ENCODE data around the gene CCL26. TPM values are rescaled to one million over a fixed set of nuclear protein-coding genes. Genes with fewer than 3 reads are reported as not detected.

CCL26 gene
- polyA plus RNA-seq (ENCODE audit: insufficient read depth in 1 of 5, insufficient read length in 5 of 5, low replicate concordance in 1 of 5), result under 1 TPM in 3 of 5 donors, not detected in 2; 0.21 to 0.73 (median 0.59) TPM
- long read RNA-seq, donor 1, result 0 reads
- long read RNA-seq, donor 2, result 0 reads
- long read RNA-seq, donor 3, result 0 reads
- long read RNA-seq, donor 4, result 0 reads
- long read RNA-seq, donor 5, partial matches to known transcripts, result 0 of 2 reads
- long read RNA-seq, donor 5, other reads (novel, unspliced or antisense), result 0 of 2 reads
- long read RNA-seq, donor 6, partial matches to known transcripts, result 0 of 1 reads
- long read RNA-seq, donor 6, other reads (novel, unspliced or antisense), result 0 of 1 reads
- long read RNA-seq, donor 7, partial matches to known transcripts, result 0 of 1 reads
- long read RNA-seq, donor 7, other reads (novel, unspliced or antisense), result 0 of 1 reads
- long read RNA-seq, donor 8, result 0 reads

- no peak for DNase-seq
Measured at GRCh38 chr7:75772081-75773077, at the start of gene CCL26. Gene CCL26 (minus strand): TSS chr7:75772211. CDS start chr7:75772176, 35 bp downstream.

- DNase-seq, result no peak
Measured at GRCh38 chr7:75820688-75821087, 48.7 kb upstream of the CCL26 start.

- no peak for DNase-seq
Measured at GRCh38 chr7:75819711-75820110, 47.7 kb upstream of the CCL26 start.

- DNase-seq, result no peak
Measured at GRCh38 chr7:75818472-75818871, 46.5 kb upstream of the CCL26 start.

GRCh38 chr7:75817116-75817515 is 45.1 kb upstream of the CCL26 start:
- DNase-seq, result no peak

GRCh38 chr7:75815418-75816064 is 43.5 kb upstream of the CCL26 start:
- DNase-seq, result no peak

GRCh38 chr7:75814407-75814947 is 42.5 kb upstream of the CCL26 start:
- no peak for DNase-seq

GRCh38 chr7:75813781-75814236 is 41.8 kb upstream of the CCL26 start, which contains the start of gene CCL24:
Gene CCL24 (minus strand): TSS chr7:75813806. CDS start chr7:75813715, 91 bp downstream.
- DNase-seq, result no peak

- no peak for DNase-seq
Measured at GRCh38 chr7:75813084-75813483, 41.1 kb upstream of the CCL26 start.

- DNase-seq, result no peak
Measured at GRCh38 chr7:75811894-75812678, 40.1 kb upstream of the CCL26 start.

- DNase-seq, result no peak
Measured at GRCh38 chr7:75809396-75809795, 37.4 kb upstream of the CCL26 start.

- DNase-seq, result no peak
Measured at GRCh38 chr7:75808106-75808505, 36.1 kb upstream of the CCL26 start.

GRCh38 chr7:75807452-75807851 is 35.4 kb upstream of the CCL26 start:
- DNase-seq, result no peak

GRCh38 chr7:75806560-75807307 is 34.7 kb upstream of the CCL26 start:
- no peak for DNase-seq

- DNase-seq, result no peak
Measured at GRCh38 chr7:75804705-75805104, 32.7 kb upstream of the CCL26 start.

- no peak for DNase-seq
Measured at GRCh38 chr7:75804004-75804403, 32.0 kb upstream of the CCL26 start.

- DNase-seq, result no peak
Measured at GRCh38 chr7:75802552-75802821, 30.5 kb upstream of the CCL26 start.

GRCh38 chr7:75798770-75799169 is 26.8 kb upstream of the CCL26 start:
- DNase-seq, result no peak

- DNase-seq, result no peak
Measured at GRCh38 chr7:75796420-75796819, 24.4 kb upstream of the CCL26 start.

GRCh38 chr7:75795831-75796285 is 23.8 kb upstream of the CCL26 start:
- peak; percentile 27 to 55 for DNase-seq
